ENCODE measurements around the gene KCTD5.

Gene KCTD5

DNA sequence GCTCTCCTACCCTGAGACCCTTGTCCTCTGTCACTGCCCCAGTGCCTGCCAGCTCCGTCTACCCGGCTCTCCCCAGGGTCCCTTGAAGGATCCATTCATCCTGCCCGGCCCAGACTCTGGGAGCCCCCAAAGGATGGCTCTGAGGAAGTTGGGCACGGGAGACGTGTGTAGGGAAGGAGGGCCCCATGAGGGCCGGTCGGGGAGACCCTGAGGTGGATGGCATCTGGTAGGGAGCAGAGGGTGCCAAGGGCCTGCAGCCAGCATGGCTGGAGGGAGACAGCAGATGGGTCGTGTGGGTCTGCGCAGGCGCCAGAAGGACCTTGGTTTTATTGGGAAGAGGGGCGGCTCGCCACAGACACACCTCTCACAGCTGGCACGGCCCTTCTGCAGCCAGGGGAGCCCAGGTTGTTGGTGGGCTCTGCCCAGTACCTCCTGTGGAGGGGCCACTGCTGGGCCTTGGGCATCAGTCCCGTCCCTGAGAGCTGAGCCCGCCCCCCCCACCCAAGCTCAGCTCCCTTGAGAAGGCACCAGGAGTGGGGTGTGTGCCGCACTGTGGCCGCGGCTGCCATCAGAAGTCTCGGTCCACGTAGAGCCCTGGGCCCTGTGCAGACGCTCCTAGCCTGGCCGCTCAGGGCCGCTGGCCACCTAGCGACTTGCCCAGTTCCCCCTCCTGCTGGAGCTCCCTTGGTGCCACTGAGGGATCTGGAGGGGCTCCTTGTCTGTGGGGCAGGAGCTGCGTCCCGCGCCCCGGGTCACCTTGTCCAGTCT, 16.0 kb downstream of the KCTD5 start:
- DNase-seq: no peak

DNA sequence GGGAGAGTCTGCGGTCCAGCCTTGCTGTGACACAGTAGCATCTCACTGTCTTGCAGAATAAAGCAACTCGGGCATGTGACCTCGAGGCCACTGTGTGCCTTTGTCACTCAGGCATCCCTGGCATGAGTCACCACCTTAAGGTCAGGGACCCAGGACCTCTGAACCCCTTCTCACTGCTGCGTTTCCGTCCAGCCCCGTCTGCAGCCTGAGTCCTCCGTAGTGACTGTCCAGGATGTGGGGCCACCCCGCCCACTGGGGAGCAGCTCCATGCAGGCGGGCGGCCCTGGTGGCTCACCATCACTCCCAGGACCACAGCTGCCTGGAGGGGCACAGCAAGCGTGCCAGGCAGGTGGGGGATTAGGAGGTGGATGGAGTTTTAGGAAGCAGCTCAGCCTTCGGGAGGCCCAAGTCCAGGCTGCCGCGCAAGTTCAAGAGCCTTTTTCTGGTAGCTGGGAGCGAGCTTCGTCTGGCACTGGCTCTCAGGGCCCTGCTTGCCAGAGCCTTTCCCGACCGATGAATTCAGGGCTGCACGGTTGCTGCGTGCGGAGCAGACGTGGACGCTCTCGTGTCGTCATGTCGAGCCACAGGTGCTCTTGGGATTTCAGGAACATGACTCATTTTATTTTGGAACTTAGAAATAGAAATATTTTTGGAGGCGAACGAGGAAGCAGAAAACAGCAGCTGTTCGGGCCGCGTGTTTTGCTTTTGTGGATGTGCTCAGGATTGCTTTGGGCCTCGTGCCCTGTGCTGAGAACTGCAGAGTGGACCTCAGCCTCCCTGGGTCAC, 16.8 kb downstream of the KCTD5 start:
- no peak for DNase-seq

DNA sequence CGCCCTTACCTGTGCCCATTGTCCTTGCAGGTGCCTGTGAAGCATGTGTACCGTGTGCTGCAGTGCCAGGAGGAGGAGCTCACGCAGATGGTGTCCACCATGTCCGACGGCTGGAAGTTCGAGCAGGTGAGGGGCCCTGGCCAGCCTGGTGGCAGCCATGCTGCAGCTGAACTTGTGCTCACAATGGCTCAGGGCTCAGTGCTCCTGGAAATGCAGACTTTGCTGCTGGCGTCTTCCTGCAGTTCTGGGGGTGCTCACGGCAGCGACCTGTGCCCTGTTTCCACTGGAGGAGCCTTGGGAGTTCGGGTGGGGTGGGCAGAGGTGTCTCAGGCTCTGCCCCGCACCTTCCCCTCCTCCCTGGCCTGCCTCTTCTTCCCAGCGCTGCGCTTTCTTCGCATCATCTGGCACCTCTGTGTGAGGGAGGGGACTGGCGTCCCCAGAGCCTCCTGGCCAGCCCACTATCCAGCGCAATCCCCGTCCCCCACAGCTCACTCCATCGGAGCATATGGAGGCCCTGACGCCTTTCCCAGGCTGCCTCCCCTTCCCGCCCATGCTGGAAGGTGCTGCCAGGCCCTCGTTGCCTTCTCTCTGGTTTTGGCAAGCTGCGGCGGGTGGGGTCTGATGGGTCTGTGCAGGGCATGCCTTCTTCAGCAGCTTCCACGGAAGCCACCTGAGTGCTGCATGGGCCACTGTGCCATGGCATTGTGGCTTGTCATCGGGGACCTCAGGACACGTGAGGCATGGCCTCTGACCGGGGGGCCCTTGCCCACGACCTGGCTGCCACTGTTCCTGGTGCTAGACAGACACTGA, 17.7 kb downstream of the KCTD5 start:
- DNase-seq: no peak

DNA sequence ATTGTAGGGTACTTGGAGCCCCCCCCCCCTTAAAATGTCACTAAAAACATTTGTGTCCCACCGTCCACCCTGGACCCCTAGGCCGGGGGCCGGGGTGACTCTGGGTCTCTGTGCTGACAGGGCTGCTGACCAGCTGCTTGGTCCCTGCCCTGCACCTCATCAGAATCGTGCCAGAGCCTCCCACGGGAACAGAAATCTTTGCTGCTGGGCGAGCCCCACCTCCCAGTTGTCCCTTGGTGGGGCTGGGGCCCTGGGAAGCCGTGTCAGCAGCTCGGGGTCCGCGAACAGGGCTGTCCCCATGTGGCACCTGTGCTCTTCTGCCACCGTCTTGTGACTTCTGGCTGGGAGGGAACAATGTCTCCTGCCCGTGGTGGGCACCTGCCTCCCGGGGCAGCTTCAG, 18.5 kb downstream of the KCTD5 start:
- no peak for DNase-seq

DNA sequence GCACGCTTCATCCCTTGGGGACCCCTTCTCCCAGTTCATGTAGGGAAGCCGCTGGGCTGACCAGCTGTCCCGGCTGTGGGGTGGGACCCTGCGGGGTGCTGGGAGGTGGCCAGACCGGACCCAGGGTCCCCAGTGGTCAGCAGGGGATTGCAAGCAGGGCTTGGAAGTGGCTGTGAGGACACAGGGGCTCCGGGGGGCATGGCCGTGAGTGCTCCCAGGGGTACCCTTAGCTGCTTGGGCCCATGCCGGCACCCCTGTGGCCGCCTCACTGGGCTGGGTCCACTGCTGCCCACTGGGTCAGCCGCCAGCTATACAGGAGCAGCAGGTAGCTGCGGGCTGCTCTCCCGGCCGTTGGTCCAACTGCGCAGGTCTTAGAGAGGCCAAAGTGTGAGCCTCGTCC, 18.9 kb downstream of the KCTD5 start:
- DNase-seq: no peak

DNA sequence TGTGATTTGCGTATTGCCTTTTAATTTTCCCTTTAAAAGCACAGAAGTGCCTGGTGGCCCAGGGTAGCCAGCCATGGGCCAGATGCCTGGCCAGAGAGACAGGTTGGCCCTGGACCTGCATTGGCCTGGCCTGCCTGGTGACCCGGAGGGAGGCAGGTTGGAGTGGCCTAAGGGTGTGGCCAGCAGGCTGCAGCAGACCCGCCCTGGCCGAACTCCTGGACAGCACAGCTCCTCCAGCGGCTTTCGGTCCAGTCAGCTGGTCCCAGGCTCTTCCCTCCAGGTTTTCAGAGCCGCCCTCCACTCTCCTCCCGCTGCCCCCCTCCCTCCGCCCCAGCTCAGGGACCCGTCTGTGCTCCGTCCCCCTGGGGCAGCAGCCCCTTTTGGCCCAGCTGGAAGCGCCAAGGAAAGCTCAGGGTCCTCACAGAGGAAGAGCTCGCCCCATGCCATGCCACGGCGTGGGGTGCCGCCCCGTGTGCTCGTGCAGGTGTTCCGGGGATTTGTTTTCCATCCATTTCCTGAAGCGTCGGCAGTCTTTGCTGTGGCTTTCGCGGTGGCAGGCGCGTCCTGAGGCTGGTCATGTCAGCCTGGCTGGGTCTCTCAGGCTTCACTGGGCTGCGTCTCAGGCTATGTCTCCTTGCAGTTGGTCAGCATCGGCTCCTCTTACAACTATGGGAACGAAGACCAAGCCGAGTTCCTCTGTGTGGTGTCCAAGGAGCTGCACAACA, 19.6 kb downstream of the KCTD5 start:
- no peak for DNase-seq

DNA sequence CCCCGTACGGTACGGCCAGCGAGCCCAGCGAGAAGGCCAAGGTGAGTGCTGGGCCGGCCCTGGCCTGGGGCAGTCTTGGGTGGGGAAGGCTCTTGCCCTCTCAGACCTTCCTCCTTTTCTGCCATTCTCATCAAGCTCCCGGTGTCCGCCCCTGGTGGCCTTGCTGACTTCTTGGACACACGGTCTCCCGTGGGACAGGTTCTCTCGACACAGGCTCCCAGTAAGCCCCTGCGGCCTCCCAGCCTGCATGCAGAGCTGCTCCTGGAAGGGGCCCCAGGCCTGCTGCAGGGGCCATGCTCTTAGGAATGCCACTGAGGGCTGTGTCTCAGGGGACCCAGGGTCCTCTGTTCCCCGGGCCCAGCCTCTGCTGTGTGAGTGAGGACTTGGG, 20.1 kb downstream of the KCTD5 start:
- no peak for DNase-seq

DNA sequence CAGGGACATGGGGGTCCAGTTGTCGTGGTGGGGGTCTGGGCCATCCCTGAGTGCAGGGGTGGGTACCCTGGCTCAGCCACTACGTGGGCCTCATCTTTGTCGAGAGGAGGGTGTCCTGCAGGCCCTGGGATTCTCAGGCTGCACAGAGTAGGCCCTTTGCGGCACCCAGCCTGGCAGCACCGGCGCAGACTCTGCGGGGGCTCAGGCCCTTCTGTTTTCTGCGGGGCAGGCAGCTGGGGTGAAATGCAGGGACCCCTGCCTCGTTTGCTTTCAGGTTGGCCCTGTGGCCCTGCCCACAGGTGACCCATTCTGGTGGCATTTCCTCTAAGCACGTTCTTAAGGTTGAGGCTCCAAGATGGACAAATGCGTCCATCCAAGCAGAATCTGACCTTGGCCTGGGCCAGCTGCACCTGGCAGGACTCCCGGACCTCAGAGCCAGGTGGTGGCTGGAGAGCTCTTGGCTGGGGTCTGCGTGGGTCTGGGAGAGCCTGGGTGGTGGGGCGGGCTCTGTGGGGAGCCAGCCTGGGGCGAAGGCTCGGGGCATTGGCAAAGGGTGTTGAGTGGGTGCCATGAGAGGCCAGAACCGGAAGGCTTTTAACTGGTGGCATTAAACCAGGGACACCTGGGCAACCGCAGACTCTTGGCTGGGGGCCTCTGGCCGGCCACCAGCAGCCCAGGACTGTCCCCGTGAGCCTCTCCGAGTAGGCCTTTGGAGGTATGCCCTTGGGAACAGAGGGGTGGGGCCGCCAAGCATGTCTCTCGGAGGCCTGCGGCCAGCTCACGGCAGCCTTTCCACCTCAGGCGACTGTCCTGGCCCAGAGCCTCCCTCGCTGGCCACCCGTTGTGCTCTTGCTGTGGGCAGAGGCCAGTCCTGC, 20.8 kb downstream of the KCTD5 start:
- no peak for DNase-seq

DNA sequence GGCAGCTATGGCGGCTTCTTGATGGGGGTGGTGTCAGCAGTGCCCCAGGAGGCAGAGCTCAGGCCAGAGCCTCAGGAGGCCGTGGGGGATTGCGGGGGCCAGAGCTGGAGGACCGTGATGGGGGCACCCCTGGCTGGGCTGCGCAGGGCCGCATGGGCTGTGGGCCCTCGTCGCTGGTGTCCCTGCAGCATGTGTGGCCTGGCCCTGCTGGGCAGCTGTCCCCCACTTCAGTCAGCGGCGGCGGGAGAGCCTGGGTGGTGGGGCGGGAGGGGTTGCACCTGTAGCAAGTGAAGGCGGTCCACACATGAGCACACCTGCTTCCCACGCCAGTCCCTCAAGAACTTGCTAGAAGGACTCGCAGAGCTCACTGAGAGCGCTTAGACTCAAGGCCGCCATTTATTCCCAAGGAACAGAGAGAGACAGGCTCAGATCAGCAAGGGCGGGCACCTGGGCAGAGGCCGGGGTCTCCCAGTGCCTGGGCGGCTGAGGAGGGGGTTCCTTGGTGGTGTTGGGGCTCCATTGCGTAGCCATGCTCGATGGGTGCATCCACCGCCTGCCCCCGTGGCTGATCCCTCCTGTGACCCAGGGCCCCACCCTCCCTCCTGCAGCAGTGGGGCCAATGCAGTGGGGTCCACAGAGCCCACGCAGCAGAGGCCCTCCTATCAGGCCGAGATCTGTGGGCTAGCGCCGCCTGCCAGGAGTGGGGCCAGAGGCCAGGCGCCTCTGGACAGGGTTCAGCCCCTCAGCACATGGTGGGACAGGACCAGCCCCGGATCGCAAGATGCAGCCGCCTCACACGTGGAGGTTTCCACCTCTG, 22.1 kb downstream of the KCTD5 start:
- no peak for DNase-seq

DNA sequence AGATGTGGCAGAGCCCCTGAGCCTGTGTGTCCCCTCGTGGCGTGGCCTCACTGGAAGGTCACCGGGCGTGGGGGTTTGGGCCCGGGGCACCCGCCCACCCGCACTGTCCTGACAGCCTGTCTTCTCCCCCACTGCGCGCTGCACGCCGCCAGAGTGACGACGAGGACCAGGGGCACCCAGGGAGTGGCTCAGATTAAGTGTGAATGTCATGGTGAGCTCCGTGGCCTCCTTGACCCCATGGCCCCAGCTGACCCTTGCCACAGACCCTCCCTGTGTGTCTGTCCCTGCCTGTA, 22.6 kb downstream of the KCTD5 start:
- no peak for DNase-seq

DNA sequence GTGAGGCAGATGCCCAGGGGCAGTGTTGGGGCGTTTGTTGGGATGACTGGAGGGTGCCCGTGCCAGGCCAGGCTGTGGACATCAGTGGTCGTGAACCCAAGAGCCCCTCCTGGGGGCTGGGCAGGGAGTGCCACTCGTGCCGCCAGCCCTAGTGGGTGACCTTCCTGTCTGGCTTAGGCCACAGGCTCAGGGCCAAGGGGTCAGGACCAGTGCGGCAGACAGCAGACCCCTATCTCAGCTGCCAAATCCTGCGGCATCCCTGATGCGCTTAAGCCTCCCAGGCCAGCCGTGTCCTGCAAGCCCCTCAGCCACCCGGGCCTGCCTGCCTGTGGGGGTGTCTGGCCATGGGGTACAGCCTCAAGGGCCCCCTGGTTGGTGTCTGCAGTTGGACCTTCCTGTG, 23.0 kb downstream of the KCTD5 start:
- DNase-seq: no peak

DNA sequence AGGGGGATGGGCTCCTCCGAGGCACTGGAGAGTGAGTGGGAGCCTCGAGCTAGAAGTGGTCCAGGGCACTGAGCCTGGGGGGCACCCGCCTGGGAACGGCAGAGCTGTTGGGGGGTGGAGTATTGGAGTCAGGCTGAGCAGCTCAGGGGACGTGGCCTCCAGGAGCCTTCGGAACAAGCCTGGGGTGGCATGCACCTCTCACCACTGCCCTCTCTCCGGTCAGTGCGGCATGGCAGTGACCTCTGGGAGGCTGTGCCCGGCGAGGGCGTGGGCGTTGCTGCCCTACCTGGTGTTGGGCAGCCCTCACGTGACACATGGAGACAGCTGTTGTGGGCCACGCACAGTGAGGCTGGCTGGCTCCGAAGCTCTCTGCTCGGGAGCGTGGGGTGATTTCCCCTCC, 23.8 kb downstream of the KCTD5 start:
- DNase-seq: no peak

DNA sequence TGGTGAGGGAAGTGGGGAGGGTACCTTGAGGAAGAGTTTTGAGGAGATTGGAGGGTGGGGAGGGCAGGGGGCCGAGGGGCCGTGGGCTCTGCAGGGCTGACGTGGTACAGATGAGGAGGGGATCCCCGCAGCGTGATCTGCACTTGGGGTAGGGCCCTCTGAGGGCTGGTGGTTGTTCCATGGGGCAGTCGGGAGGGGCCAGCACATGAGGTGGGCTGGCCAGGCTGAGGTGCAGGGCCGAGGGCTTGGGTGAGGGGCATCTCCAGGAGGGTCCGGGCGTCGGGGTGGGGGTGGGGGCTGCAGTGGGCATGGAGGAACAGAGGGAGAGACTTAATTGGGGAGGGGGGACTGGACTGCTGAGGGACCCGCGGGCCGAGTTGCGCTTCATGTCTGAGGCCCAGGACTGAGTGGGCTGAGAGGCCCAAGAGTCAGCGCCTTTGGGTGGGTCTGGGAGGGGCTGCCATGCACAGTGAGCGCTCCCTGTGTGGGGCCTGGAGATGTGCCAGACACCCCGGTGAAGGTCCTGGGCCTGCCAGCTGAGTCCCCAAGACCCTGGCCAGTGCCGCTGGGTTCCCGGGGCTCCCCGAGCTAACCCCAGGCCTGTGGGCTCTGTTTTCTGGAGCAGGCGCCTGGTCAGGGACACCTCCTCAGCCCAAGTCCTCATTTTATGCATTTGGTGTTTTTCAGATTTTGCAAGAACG, 24.4 kb downstream of the KCTD5 start:
- no peak for DNase-seq

DNA sequence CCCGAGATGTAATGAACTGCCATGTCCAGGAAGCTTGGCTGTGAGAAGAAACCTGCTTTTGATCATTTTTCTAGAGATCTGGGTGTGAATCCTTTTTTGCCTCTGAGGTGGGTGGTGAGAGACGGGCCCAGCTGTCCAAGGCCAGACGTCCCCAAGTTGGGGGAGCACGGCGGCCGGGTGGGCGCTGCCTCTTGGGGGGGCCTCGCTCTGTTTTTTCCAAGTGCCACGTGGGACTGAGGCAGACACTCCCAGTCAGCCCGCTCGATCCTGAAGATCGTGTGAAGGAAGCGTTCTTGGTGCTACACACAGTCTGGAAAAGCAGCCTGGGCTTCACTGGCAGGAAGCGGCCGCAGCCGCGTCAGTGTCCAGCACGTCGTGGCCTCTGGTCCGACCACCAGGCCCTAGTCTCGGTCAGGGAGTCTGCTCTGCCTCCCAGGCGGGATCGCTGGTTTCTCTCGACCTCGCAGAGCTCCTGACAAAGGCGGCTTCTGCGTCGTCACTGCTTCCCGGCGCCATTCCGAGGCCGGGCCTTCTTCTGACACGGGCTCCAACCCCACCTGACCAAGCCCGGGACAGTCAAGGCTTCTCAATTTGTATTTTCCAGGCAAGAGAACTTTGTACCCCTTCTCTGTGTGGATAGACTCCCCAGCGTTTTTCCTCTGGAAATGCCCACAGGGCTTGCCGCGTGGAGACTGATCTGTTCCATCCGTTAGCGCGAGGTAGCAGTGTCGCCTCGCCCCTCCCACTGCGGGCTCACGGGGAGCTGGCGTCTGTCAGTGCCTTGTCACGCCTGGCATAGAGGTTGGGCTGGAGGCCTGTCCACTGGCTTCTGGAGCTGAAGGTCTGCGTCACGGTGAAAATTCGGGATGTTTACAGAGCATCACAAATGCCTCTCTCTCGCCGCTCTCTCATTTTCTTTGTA, 25.3 kb downstream of the KCTD5 start:
- no peak for DNase-seq

DNA sequence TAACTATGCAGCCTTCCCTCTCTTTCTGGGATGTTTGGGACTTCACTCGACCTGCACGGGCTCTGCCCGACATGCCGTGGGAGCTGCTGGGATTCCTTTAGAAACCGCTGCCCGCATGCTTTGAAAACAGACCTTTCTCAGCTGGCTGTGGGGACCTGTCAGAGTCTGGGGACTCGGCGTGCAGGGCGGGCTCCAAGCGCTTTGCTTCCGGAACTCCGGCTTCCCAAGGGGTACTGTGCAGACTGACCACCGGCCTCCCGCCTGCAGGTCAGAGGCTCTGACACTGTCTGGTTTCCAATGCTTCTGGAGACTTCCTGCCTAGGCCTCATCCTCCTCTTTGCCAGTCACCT, 25.9 kb downstream of the KCTD5 start:
- DNase-seq: no peak

DNA sequence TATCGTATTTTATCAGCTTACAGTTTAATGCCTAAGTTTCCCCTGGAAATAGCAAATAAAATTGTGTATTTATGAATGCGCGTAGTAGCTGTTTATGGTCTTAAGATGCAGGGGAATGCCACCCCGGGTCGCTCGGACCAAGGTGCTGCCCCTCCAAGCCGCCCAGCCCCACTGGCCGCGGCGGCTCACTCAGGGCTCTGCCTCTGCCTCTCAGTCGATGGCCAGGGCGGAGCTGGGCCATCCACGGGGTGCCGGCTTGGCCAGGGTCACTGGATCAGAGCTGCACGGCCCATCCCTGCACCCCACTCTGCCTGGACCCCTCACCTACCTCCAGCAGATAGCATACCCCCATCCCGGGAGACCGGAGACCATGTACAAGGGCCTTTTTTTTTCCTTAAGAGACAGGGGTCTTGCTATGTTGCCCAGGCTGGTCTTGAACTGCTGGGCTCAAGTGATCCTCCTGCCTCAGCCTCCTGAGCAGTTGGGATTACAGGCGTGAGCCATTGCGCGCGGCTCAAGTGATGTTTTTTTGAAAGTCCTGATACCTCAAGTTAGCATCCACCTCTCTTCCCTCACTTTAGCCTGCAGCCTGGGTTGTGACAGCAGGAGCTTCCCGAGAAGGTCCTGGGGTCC, 26.7 kb downstream of the KCTD5 start:
- no peak for DNase-seq

DNA sequence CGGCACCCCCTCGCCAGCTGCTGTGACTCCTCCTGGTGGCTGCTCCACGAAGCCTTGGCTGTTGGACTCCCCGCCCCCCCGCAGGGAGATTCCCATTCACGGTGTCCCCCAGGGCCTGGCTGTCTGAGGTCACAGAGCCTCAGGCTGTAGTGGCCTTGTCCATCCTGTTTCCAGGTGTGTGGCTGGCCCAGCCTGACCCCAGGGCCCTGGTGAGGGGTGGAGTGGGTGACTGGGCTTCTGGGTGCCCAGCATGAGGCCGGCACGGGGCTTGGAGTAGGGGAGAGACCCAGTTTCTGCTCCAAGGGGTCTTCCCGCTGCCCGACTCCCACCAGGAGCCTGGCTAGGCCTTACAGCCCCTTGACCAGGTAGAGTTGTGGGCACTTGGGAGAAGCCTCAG, 27.3 kb downstream of the KCTD5 start:
- DNase-seq: no peak

DNA sequence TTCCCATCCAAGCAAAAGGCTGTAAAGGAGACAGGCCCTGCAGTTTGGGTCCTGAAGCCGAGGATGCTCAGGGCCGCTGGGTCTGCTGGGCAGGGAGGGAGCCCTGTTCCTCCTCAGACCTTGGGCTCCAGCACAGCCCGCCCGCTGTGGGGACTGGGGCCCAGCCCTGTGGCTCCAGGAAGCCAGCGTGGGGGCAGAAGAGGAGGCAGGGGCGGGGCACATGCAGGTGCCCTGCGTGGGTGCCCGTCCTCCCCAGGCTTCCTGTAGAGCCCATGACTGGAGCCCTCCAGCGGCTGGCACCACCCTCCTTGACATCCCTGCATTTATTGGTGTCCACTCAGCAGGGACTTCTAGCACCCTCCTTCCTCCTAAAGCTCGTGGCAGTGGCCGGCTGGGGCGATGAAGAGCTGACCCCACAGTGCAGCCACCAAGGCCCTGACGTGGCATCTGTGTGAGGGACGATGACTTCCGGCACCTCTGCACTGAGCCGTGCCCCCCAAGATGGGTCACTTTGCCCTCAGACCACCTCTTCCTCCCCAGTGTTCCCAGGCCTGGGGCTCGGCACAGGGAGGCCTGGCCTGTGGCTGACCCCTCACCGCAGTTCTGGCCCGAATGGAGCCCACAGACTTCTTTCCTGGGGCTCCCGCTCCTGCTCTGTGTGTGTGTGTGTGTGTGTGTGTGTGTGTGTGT, 27.8 kb downstream of the KCTD5 start:
- DNase-seq: no peak

Data from activated CD4-positive, alpha-beta T cell treated with anti-CD3 and anti-CD28 coated beads, Interleukin-2, amount 50 U/mL, for 16 hours (primary cell).